ENCODE data around the gene TPRA1. TPM values are rescaled to one million over a fixed set of nuclear protein-coding genes. Genes with fewer than 3 reads are reported as not detected.
A peak's percentile ranks its signal among the peaks of the same experiment; 100 is the strongest.

TPRA1 gene
- 10 to 100 TPM; 30.2 to 34.7 TPM for total RNA-seq
- polyA plus RNA-seq = 10 to 100 TPM; 14.8 to 27.6 (median 15.3) TPM
- 11.3 to 45.3 (median 40.8) reads per million in 6 experiments for total RNA-seq

DNA sequence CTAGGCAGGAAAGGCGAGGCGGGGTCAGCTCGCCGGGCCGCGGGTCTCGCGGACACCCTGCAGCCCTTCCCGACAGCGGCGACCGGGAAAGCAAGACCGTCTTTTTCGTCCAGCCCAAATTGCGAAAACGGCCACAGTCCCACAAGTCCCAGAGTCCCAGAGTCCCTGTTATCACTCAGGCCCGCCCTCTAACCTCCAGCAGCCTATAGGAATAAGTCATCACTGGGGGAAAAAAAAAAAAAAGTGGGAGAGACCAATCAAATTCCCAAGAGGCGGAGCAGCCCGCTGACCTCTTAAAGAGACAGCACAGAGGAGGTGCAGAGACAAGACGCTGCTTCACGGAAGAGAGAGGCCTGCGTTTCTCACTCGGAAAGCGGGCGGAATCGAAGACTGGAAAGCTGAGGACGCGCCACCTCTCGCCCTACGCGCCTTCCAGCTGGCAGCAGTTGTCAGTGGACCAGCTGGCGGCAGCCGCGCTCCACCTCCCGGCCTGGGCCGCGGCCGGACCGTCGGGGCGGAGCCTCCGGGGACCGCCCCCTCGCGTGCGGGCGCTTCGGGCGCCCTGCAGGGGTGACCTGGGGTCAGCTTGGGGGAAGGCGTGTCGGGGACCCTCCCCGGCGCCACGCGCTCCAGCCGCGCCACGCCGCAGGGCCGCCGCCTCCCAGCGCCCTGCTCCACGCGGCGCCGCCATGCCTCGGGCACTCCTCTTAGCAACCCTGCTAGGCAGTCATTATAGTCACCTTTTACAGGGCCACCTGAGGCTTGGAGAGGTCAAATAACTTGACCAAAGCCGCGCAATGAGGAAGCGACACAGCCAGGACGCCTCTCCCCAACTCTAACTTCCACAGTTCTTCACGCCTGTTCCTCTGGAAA is at the start of gene TPRA1:
Gene TPRA1 (minus strand): TSS at position 141 of the 873 bp plus-strand sequence. CDS start 10,587 bp downstream, outside the sequence.
- Mint-ChIP-seq H3K4me3 (peak within 1 kb of the TSS; percentile 94 to 100 (median 97)), H3K27ac (peak within 1 kb of the TSS; percentile 94 to 99 (median 98)), H3K36me3 (no peaks in the 10 kb centered on the region), H3K9me3 (no peaks in the 10 kb centered on the region), H3K27me3 (no peaks in the 10 kb centered on the region), H3K4me1 (peaks cover 21 to 47% (median 37%) of the 10 kb centered on the region in 4 donors)
- POLR2A ChIA-PET = interaction anchor here (0.7 to 4.1 kb wide), 10 partner anchors 8 to 1689 kb away, joined by 3 to 16 read pairs (median 4); partner anchors contain the start of genes ABTB1, MCM2 and SEC61A1
- DNase-seq (peak; percentile 55 to 92 (median 78)), ATAC-seq (peak; percentile 87 to 88)

DNA sequence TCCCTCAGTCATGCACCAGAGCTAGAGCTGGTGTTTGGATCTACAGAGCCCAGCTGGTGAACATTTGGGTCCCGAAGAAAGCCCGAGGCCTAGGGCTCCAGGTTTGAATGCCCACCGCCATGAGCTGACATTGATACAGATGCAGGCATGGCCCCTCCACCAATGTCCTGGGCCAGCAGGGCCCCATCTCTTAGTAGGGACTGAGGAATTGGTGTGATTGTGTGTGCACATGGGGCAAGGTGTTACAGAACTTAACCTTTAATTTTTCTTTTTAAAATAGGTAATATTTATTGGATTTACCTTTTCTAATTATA is 49.5 kb upstream of the TPRA1 start:
- ATAC-seq = no peak
- no peak overlapping the region for H3K4me3 Mint-ChIP-seq
- POLR2A ChIA-PET = no interaction called here
- peaks cover 0 to 2% (median 0%) of the 10 kb centered on the region in 3 donors for H3K36me3 Mint-ChIP-seq
- peaks cover 2 to 12% (median 2%) of the 10 kb centered on the region in 5 donors for H3K27me3 Mint-ChIP-seq
- peaks cover 4 to 11% (median 10%) of the 10 kb centered on the region in 4 donors for H3K4me1 Mint-ChIP-seq
- DNase-seq = no peak
- H3K9me3 Mint-ChIP-seq = no peaks in the 10 kb centered on the region
- H3K27ac Mint-ChIP-seq = no peak overlapping the region

DNA sequence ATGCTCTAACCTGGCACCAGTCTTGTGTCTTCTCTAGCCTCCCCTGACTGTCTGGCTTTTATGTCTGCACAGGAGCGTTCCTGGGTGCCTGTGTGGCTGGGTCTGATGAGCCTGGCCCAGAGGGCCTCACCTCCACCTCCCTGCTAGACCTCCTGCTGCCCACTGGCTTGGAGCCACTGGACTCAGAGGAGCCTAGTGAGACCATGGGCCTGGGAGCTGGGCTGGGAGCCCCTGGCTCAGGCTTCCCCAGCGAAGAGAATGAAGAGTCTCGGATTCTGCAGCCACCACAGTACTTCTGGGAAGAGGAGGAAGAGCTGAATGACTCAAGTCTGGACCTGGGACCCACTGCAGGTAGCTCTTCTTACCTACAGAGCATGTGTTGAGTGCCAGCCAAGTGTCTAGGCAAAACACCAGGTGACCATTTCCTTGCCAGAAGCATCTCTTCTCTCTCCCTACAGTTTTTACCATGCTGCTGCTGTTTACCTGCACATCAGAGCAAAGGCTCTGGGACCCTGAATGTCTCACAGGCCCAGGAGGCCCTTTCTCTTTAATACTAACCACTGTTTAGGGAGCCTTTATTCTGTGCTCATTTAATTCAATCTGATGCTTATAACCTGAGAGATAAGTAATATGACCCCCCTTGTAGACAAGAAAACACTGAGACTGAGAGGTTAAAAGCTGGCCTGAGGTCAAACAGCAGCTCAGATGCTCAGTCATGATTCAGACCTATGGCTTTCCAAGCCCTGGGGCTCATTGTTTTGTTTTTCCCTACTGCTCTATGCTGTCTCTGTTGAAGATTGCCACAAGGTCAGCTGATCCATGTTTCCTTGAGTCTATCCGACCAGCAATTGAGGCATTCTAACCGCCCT is 48.9 kb upstream of the TPRA1 start:
- Mint-ChIP-seq H3K27ac (peak overlapping the region in 1 of 10 donors; percentile 25), H3K27me3 (peaks cover 4 to 17% (median 6%) of the 10 kb centered on the region in 5 donors), H3K36me3 (peaks cover 0 to 2% (median 0%) of the 10 kb centered on the region in 3 donors), H3K9me3 (no peaks in the 10 kb centered on the region), H3K4me1 (peaks cover 4 to 11% (median 10%) of the 10 kb centered on the region in 4 donors), H3K4me3 (no peak overlapping the region)
- ATAC-seq (no peak), DNase-seq (no peak)
- POLR2A ChIA-PET = no interaction called here

DNA sequence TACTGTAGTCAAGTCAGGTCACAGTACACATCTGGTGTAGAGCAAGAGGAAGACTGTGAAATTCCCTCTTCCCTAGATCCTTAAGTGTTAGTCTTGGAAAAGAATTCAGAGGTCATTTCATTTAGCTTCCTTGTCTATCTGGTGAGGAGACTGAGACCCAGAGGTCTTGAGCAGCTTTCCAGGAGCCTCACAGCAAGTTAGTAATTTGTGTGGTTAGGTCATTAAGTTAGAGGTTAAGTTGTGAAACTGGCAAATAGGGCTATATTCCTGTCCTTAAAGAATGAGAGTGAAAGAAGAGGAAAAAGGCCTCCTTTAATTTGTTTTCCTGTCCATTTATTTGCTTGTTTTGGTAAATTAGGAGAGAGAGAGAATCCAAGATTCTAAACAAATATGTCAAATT is 47.4 kb upstream of the TPRA1 start:
- DNase-seq (no peak), ATAC-seq (no peak)
- peak overlapping the region in 2 of 10 donors; percentile 11 to 43 for H3K27ac Mint-ChIP-seq
- peaks cover 7 to 11% (median 10%) of the 10 kb centered on the region in 4 donors for H3K4me1 Mint-ChIP-seq
- POLR2A ChIA-PET = no interaction called here
- no peaks in the 10 kb centered on the region for H3K9me3 Mint-ChIP-seq
- H3K36me3 Mint-ChIP-seq = peaks cover 0 to 2% (median 0%) of the 10 kb centered on the region in 3 donors
- no peak overlapping the region for H3K4me3 Mint-ChIP-seq
- peaks cover 6 to 28% (median 14%) of the 10 kb centered on the region in 5 donors for H3K27me3 Mint-ChIP-seq

DNA sequence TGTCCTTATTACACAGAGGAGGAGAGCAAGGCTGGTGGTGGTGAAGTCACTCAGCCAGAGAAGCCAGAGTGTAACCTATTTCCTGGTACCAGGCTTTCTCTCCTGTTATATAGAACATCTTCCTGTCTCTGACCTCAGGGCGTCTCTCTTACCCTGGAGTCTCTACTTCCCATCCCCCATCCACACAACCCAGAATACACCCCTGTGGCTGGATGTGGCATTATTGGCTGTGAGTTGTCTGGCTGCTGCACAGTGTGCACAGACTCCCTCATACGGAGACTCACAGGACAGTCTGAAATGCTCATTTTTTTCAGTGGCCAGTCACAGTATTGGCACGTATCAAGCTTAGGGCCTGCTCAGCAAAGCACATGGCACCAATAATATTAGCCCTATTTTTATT is 47.0 kb upstream of the TPRA1 start:
- Mint-ChIP-seq H3K9me3 (no peaks in the 10 kb centered on the region), H3K4me1 (peaks cover 7 to 11% (median 10%) of the 10 kb centered on the region in 4 donors), H3K27ac (peak overlapping the region in 2 of 10 donors; percentile 11 to 43), H3K4me3 (no peak overlapping the region), H3K27me3 (peaks cover 7 to 28% (median 14%) of the 10 kb centered on the region in 5 donors), H3K36me3 (peaks cover 0 to 2% (median 0%) of the 10 kb centered on the region in 3 donors)
- ATAC-seq (peak; percentile 63 to 81), DNase-seq (peak in 3 of 10 donors; percentile 5 to 32 (median 25))
- POLR2A ChIA-PET = no interaction called here

DNA sequence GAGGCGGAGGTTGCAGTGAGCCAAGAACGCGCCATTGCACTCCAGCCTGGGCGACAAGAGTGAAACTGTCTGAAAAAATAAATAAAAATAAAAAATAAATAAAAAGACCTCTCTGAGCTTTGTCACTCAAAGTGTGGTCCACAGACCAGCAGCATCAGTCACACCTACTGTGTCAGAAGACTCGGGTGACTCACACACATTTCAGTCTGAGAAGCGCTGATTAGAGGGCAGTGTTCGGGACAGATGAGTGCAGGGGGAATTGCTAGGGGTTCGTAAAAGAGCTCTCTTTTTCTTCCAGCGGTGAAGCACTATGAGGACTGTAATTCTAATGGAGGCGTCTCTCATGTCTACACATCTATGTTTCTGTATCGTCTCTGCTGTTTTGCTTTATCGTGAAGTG is 44.1 kb upstream of the TPRA1 start:
- Mint-ChIP-seq H3K27me3 (peaks cover 14 to 53% (median 33%) of the 10 kb centered on the region in 5 donors), H3K4me3 (no peak overlapping the region), H3K9me3 (no peaks in the 10 kb centered on the region), H3K27ac (no peak overlapping the region), H3K36me3 (peaks cover 0 to 4% (median 2%) of the 10 kb centered on the region in 3 donors), H3K4me1 (peaks cover 16 to 30% (median 27%) of the 10 kb centered on the region in 4 donors)
- POLR2A ChIA-PET = no interaction called here
- DNase-seq (no peak), ATAC-seq (no peak)

DNA sequence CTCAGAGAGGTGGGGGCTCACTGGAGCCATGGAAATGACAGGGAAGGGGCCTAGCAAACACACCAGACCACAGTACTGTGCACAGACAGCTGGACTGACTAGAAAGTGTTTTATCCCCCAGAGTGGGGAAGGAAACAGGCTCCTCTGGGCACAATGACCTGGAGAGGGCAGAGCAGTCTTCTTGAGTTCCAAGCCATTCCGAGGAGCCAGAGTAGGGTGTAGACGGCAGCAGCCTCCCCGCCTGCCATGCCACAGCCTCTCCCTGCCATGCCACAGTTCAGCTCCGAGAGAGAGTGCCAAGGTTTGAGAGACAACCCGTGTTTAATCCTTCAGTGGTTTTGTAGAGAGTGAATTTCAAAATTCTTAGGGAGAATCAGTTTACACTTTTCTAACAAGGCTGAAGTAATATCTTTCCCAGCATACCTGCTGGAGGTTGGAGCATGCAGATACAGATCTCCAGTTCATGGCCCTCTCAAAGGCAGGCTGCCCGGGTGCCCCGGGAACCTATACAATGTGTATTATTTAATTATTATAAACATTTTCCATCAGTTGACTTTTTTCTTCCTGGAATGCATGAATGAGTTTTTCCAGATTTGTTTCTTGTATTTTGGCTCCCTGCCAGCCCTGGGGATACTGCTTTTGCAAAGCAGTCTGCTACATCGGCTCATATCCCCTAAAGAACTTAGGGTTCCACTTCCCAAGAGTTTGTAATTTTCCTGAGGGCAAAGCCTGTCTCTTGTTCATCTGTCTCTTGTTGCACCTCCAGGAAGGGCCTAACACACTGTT is 41.7 kb upstream of the TPRA1 start:
- no peaks in the 10 kb centered on the region for H3K9me3 Mint-ChIP-seq
- H3K27ac Mint-ChIP-seq = no peak overlapping the region
- no peak for DNase-seq
- ATAC-seq = no peak
- POLR2A ChIA-PET = no interaction called here
- peaks cover 14 to 55% (median 38%) of the 10 kb centered on the region in 5 donors for H3K27me3 Mint-ChIP-seq
- H3K4me1 Mint-ChIP-seq = peaks cover 19 to 33% (median 29%) of the 10 kb centered on the region in 4 donors
- no peak overlapping the region for H3K4me3 Mint-ChIP-seq
- peaks cover 0 to 4% (median 2%) of the 10 kb centered on the region in 3 donors for H3K36me3 Mint-ChIP-seq

DNA sequence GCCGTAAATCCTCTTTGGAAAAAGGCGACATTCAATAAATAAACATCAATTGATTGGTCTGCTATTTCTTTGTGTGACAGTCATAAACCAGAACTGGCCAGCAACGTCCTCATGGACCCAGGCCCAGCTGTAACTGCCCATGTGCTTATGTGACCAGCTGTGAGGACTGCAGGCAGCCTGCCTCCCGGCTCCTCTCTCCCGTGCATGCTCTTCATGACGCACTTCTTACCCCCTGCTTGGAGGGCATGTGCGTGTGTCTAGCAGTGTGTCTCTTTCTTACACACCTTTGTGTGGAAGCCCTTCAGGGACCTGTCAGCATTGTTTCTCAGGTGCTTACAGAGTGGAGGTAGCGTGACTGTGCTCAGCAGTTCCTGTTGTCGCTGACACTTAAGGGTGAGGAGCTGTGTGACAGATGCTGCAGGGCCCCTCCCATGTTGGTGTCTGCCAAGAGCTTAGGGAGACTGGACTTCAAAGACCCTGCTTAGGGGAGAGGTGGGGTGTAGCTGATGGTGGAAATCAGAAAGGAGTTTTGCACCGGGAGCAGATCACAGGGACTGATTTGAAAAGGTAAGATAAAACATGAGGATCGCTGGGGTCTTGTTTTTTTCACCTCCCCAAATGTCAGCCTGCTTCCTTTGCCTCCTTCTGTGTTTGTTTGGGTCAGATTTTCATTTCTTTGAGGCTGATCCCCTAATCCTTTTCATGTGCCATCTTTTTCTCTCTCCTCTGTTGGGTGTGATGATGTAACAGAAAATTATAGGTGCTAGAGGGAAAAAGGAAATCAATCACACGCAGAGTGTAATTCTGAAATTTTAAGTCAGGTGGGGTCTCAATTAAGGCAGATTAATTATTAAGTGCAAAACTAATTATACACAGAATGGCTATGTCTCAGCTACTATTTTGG is 40.5 kb upstream of the TPRA1 start:
- peak overlapping the region in 2 of 10 donors; percentile 66 to 75 for H3K27ac Mint-ChIP-seq
- H3K27me3 Mint-ChIP-seq = peaks cover 14 to 53% (median 38%) of the 10 kb centered on the region in 5 donors
- ATAC-seq (no peak), DNase-seq (no peak)
- H3K9me3 Mint-ChIP-seq = no peaks in the 10 kb centered on the region
- H3K36me3 Mint-ChIP-seq = peaks cover 0 to 4% (median 2%) of the 10 kb centered on the region in 3 donors
- peak overlapping the region in 8 of 10 donors; percentile 26 to 91 (median 86) for H3K4me3 Mint-ChIP-seq
- peaks cover 19 to 41% (median 31%) of the 10 kb centered on the region in 4 donors for H3K4me1 Mint-ChIP-seq
- POLR2A ChIA-PET = no interaction called here

DNA sequence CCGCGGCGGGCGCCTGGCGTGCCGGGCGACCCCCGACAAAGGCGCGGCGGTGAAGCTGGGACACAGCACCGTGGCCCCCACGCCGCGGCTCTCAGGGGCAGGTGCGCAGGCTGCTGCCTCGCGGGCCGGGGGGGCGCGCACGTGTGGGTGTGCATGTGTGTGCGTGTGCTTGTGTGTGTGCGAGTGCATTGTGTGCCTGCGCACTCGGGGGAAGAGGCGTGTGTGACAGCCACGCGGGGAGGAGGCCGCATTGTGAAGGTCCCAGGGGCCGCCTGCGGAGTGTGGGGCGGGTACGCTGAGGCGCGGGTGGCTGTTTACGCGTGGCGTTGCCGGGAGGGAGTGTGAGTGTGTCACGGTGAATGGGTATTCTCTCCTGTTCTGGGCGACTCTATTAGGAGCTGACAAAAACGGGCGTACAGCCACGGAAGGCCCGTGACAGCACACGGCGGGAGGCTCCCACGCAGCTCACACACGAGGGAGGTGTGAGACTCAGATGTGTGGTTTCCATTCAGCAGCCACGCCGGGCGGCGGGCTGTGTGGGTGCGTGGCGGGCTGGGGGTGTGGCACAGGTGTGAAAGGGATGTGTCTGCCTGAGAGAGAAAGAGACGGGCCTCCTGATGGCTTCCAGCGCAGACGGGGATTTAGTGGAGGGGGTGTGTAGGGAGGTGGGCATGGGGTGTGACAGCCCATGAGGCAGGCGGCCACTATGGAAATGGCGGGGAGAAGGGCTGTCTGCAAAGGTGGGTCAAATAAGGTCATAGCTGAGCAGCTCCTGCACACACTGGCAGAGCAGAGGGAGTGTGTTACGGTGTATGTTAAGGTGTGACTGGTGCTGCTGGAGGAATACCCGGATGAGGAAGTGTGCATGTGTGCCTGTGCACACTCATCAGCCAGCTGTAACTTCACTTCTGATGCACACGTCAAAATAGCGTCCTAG is 39.2 kb upstream of the TPRA1 start:
- Mint-ChIP-seq H3K27ac (peak overlapping the region; percentile 14 to 93 (median 78)), H3K9me3 (no peaks in the 10 kb centered on the region), H3K4me3 (peak overlapping the region; percentile 86 to 96 (median 88)), H3K4me1 (peaks cover 19 to 43% (median 32%) of the 10 kb centered on the region in 4 donors), H3K27me3 (peaks cover 9 to 40% (median 33%) of the 10 kb centered on the region in 5 donors), H3K36me3 (peaks cover 0 to 2% (median 2%) of the 10 kb centered on the region in 3 donors)
- POLR2A ChIA-PET = interaction anchor here (0.6 to 1.4 kb wide), 4 partner anchors 32 to 666 kb away, joined by 3 to 4 read pairs (median 4); no protein-coding TSS in a partner anchor
- DNase-seq (peak in 9 of 10 donors; percentile 11 to 74 (median 37)), ATAC-seq (peak; percentile 61 to 62)
